Fibroblast of lung (primary cell): ENCODE measurements around the gene DAPK1. TPM values are rescaled to one million over a fixed set of nuclear protein-coding genes. Genes with fewer than 3 reads are reported as not detected.

Source experiments
- DNase-seq, 2 donors: peaks; one replicate each; pipeline versions ENCODE4 v3.0.0 to v3.0.0-alpha.2; 2010; ENCODE audit warnings: low read depth in 2 of 2
- H2AFZ ChIP-seq: 2 replicates; pipeline ENCODE4 v1.5.1; 2012; ENCODE audit warnings: low read length, control low read depth, inconsistent platforms
- H3K27ac ChIP-seq: 2 replicates; pipeline ENCODE4 v1.5.1; 2011; ENCODE audit warnings: low read length, control low read depth; ENCODE audit not compliant: insufficient read depth
- H3K27me3 ChIP-seq: 2 replicates; pipeline ENCODE4 v1.5.1; 2011; ENCODE audit warnings: mild to moderate bottlenecking, low read length; ENCODE audit not compliant: control insufficient read depth, insufficient read depth
- H3K36me3 ChIP-seq: 2 replicates; pipeline ENCODE4 v1.5.1; 2011; ENCODE audit warnings: low read length; ENCODE audit not compliant: control insufficient read depth, insufficient read depth
- H3K4me1 ChIP-seq: 2 replicates; pipeline ENCODE4 v1.5.1; 2011; ENCODE audit warnings: low read length; ENCODE audit not compliant: control insufficient read depth, insufficient read depth; ENCODE audit errors: extremely low read depth
- H3K4me2 ChIP-seq: 2 replicates; pipeline ENCODE4 v1.5.1; 2011; ENCODE audit warnings: low read length, control low read depth; ENCODE audit not compliant: insufficient read depth; ENCODE audit errors: extremely low read depth
- H3K4me3 ChIP-seq, 4 experiments: fragments of 200-600 bp in 1 of 4; sonication (generic) in 1 of 4; replicated peaks in 1 of 4; 2 replicates each; pipeline ENCODE4 v1.5.1; 2011 to 2016; ENCODE audit warnings: low read length in 4 of 4, low read depth in 3 of 4, mild to moderate bottlenecking in 3 of 4, control low read depth in 2 of 4, inconsistent platforms in 1 of 4, mixed read lengths in 1 of 4; ENCODE audit not compliant: insufficient read depth in 1 of 4; ENCODE audit errors: control extremely low read depth in 1 of 4
- H3K79me2 ChIP-seq: 2 replicates; pipeline ENCODE4 v1.5.1; 2012; ENCODE audit warnings: mild to moderate bottlenecking, low read length, inconsistent platforms; ENCODE audit not compliant: control insufficient read depth, insufficient read depth
- H3K9ac ChIP-seq: 2 replicates; pipeline ENCODE4 v1.5.1; 2011; ENCODE audit warnings: mild to moderate bottlenecking, low read length, control low read depth; ENCODE audit not compliant: insufficient read depth
- H3K9me3 ChIP-seq: 2 replicates; pipeline ENCODE4 v1.5.1; 2012; ENCODE audit warnings: low read depth, low read length; ENCODE audit not compliant: control insufficient read depth, insufficient read depth
- H4K20me1 ChIP-seq: 2 replicates; pipeline ENCODE4 v1.5.1; 2011; ENCODE audit warnings: low read length; ENCODE audit not compliant: control insufficient read depth, insufficient read depth; ENCODE audit errors: extremely low read depth
- CTCF ChIP-seq, 2 donors: IDR thresholded peaks in 1 of 2; conservative IDR thresholded peaks in 1 of 2; 1 replicate in 1 of 2; 2 replicates in 1 of 2; pipeline ENCODE4 v1.5.1; 2011 to 2012; ENCODE audit warnings: low read length in 2 of 2, control low read depth in 1 of 2, inconsistent platforms in 1 of 2, low read depth in 1 of 2, mild to moderate bottlenecking in 1 of 2
- EZH2 ChIP-seq: IDR thresholded peaks from 2 replicates; pipeline ENCODE4 v1.5.1; 2012; ENCODE audit warnings: low read length, control low read depth, mild to moderate bottlenecking; ENCODE audit errors: missing control alignments
- polyA plus RNA-seq, 2 donors: library from polyadenylated mRNA; depleted of rRNA in 1 of 2; stranded (reverse) in 1 of 2; unstranded in 1 of 2; fragments of >200 nt; gene quantifications; 2 replicates each; pipeline ENCODE4 v1.2.1, GENCODE V29; 2011 to 2012; ENCODE audit warnings: missing spikeins in 1 of 2
- total RNA-seq: library from RNA; depleted of rRNA; stranded (reverse); fragments of >200 nt; gene quantifications from 2 replicates; pipeline ENCODE4 v1.2.1, GENCODE V29; 2014

DAPK1 gene
- total and polyA plus RNA-seq, 2 donors (not counting 1 experiment from before 2014, with no cell fraction given): 1.1 to 15.5 TPM

- Histone ChIP-seq H3K9me3 (no peaks in the 10 kb centered on the region), H3K27me3 (no peaks in the 10 kb centered on the region), H4K20me1 (no peaks in the 10 kb centered on the region), H3K36me3 (no peaks in the 10 kb centered on the region), H3K4me1 (peaks cover 3% of the 10 kb centered on the region), H3K4me3 (no peak overlapping the region), H3K4me2 (no peak overlapping the region), H3K79me2 (no peaks in the 10 kb centered on the region), H3K27ac (no peak overlapping the region), H3K9ac (no peak overlapping the region), H2AFZ (no peak overlapping the region)
- DNase-seq: no peak
- TF ChIP-seq CTCF (conservative IDR thresholded peaks at IDR 0.05 in 1 of 2, IDR thresholded peaks at IDR 0.05 in 1 of 2; ENCODE audit: low read depth in 1 of 2, low read length in 2 of 2): no peak
- TF ChIP-seq EZH2: no peak
These were observed 93.3 kb downstream of the DAPK1 start for GRCh38 chr9:87590996-87591395.

- no peak overlapping the region for H2AFZ ChIP-seq
- DNase-seq: peak; percentile 69 to 79
- H3K4me3 ChIP-seq: peak overlapping the region in 1 of 4 experiments; percentile 12
- H3K4me1 ChIP-seq: peaks cover 3% of the 10 kb centered on the region
- peak overlapping the region; percentile 16 for H3K27ac ChIP-seq
- H3K9me3 ChIP-seq: no peaks in the 10 kb centered on the region
- TF ChIP-seq EZH2: no peak
- TF ChIP-seq CTCF (conservative IDR thresholded peaks at IDR 0.05 in 1 of 2, IDR thresholded peaks at IDR 0.05 in 1 of 2; ENCODE audit: low read depth in 1 of 2, low read length in 2 of 2): no peak
- no peaks in the 10 kb centered on the region for H3K79me2 ChIP-seq
- no peaks in the 10 kb centered on the region for H4K20me1 ChIP-seq
- no peaks in the 10 kb centered on the region for H3K27me3 ChIP-seq
- H3K9ac ChIP-seq: no peak overlapping the region
- H3K4me2 ChIP-seq: peak overlapping the region; percentile 58
- H3K36me3 ChIP-seq: no peaks in the 10 kb centered on the region
These were observed 95.1 kb downstream of the DAPK1 start for GRCh38 chr9:87592554-87593358.

- Histone ChIP-seq H4K20me1 (no peaks in the 10 kb centered on the region), H3K36me3 (no peaks in the 10 kb centered on the region), H3K4me2 (no peak overlapping the region), H2AFZ (no peak overlapping the region), H3K9me3 (no peaks in the 10 kb centered on the region), H3K4me1 (peaks cover 3% of the 10 kb centered on the region), H3K9ac (no peak overlapping the region), H3K27ac (no peak overlapping the region), H3K4me3 (no peak overlapping the region), H3K27me3 (no peaks in the 10 kb centered on the region), H3K79me2 (no peaks in the 10 kb centered on the region)
- DNase-seq: peak in 1 of 2 donors; percentile 43
- TF ChIP-seq CTCF (conservative IDR thresholded peaks at IDR 0.05 in 1 of 2, IDR thresholded peaks at IDR 0.05 in 1 of 2; ENCODE audit: low read depth in 1 of 2, low read length in 2 of 2): no peak
- TF ChIP-seq EZH2: no peak
These were observed 95.8 kb downstream of the DAPK1 start for GRCh38 chr9:87593359-87593980.
